HepG2 (cell line): ENCODE results near the gene ZFPM1. TPM values are rescaled to one million over a fixed set of nuclear protein-coding genes. Genes with fewer than 3 reads are reported as not detected.
A peak's percentile ranks its signal among the peaks of the same experiment; 100 is the strongest.

Experiments used
- ATF3 ChIP-seq: sonication (generic); formaldehyde crosslinking; IDR thresholded peaks from 2 replicates; pipeline ENCODE4 v1.4.0; 2020; ENCODE audit warnings: missing genetic modification reagents
- BRCA1 ChIP-seq: sonication (generic); formaldehyde crosslinking; IDR thresholded peaks from 2 replicates; pipeline ENCODE4 v1.4.0; 2020; ENCODE audit warnings: missing genetic modification reagents
- CHD2 ChIP-seq: IDR thresholded peaks from 2 replicates; pipeline ENCODE4 v1.6.1; 2011; ENCODE audit warnings: low read depth, low read length, improper control_type of control experiment
- CHD4 ChIP-seq: fragments of 200-600 bp; sonication (generic); IDR thresholded peaks from 2 replicates; pipeline ENCODE4 v1.7.0; 2017; ENCODE audit warnings: mild to moderate bottlenecking, low read length, borderline replicate concordance
- SMARCC2 ChIP-seq: fragments of 450-650 bp; IDR thresholded peaks from 2 replicates; pipeline ENCODE4 v1.6.1; 2017; ENCODE audit warnings: antibody characterized with exemption, mild to moderate bottlenecking
- ZNF225 ChIP-seq: sonication (generic); formaldehyde crosslinking; IDR thresholded peaks from 2 replicates; pipeline ENCODE4 v1.4.0; 2020; ENCODE audit warnings: mild to moderate bottlenecking, missing genetic modification reagents
- ZNF563 ChIP-seq: sonication (generic); formaldehyde crosslinking; IDR thresholded peaks from 2 replicates; pipeline ENCODE4 v1.8.0; 2022; ENCODE audit warnings: mild to moderate bottlenecking, moderate library complexity, missing genetic modification reagents
- ZNF691 ChIP-seq: sonication (generic); formaldehyde crosslinking; IDR thresholded peaks from 2 replicates; pipeline ENCODE4 v1.4.0; 2020; ENCODE audit warnings: missing genetic modification reagents, low read depth, mild to moderate bottlenecking, borderline replicate concordance
- ZNF781 ChIP-seq: sonication (generic); formaldehyde crosslinking; IDR thresholded peaks from 2 replicates; pipeline ENCODE4 v1.5.1; 2020; ENCODE audit warnings: borderline replicate concordance, mild to moderate bottlenecking, missing genetic modification reagents; ENCODE audit errors: not compliant biosample characterization
- ZNF816 ChIP-seq: sonication (generic); formaldehyde crosslinking; IDR thresholded peaks from 2 replicates; pipeline ENCODE4 v1.8.0; 2022; ENCODE audit warnings: missing genetic modification reagents, mild to moderate bottlenecking, borderline replicate concordance
- ZSCAN22 ChIP-seq: sonication (generic); formaldehyde crosslinking; IDR thresholded peaks from 2 replicates; pipeline ENCODE4 v1.4.0; 2020; ENCODE audit warnings: mild to moderate bottlenecking, missing genetic modification reagents
- polyA plus RNA-seq, 8 experiments: library from polyadenylated mRNA; depleted of rRNA in 3 of 8; stranded (reverse) in 7 of 8; unstranded in 1 of 8; fragments of >200 nt; fragmentation: Illumina TruSeq in 4 of 8; extraction: Trizol in 4 of 8; gene quantifications; 2 replicates each; pipeline versions ENCODE4 v1.2.1 to v1.2.3, GENCODE V29; 2011 to 2016; ENCODE audit warnings: low read depth in 4 of 8, missing spikeins in 1 of 8, mixed read lengths in 1 of 8; ENCODE audit not compliant: insufficient read depth in 1 of 8
- total RNA-seq, 5 experiments: library from RNA; depleted of rRNA; stranded (reverse); fragments of >200 nt; fragmentation: Illumina TruSeq; extraction: Trizol; gene quantifications; 2 replicates each; pipeline ENCODE4 v1.2.3, GENCODE V29; 2016; ENCODE audit warnings: low read depth in 1 of 5
- TF ChIP-seq, protein P1 (sequence below): sonication (generic); formaldehyde crosslinking; IDR thresholded peaks from 2 replicates; pipeline ENCODE4 v1.4.0; 2020; ENCODE audit warnings: missing genetic modification reagents
- TF ChIP-seq, protein P2 (sequence below): sonication (generic); formaldehyde crosslinking; IDR thresholded peaks from 2 replicates; pipeline ENCODE4 v1.5.0; 2020; ENCODE audit warnings: missing genetic modification reagents
- TF ChIP-seq, protein P3 (sequence below): sonication (generic); formaldehyde crosslinking; conservative IDR thresholded peaks from 2 replicates; pipeline ENCODE4 v1.4.0; 2020; ENCODE audit warnings: missing genetic modification reagents
- TF ChIP-seq, protein P4 (sequence below): sonication (generic); formaldehyde crosslinking; IDR thresholded peaks from 2 replicates; pipeline ENCODE4 v1.4.0; 2020; ENCODE audit warnings: mild to moderate bottlenecking, missing genetic modification reagents
- TF ChIP-seq, protein P5 (sequence below): sonication (generic); formaldehyde crosslinking; IDR thresholded peaks from 2 replicates; pipeline ENCODE4 v1.5.1; 2020; ENCODE audit warnings: mild to moderate bottlenecking, missing genetic modification reagents, moderate library complexity
- TF ChIP-seq, protein P6 (sequence below): fragments of 450-650 bp; IDR thresholded peaks from 2 replicates; pipeline ENCODE4 v1.6.1; 2017

The ZFPM1 gene
- total and polyA plus RNA-seq, 2 of the 13 experiments (the other 11 are each of a cell fraction or from before 2014, with no cell fraction given): 1.3 to 3.8 TPM

DNA sequence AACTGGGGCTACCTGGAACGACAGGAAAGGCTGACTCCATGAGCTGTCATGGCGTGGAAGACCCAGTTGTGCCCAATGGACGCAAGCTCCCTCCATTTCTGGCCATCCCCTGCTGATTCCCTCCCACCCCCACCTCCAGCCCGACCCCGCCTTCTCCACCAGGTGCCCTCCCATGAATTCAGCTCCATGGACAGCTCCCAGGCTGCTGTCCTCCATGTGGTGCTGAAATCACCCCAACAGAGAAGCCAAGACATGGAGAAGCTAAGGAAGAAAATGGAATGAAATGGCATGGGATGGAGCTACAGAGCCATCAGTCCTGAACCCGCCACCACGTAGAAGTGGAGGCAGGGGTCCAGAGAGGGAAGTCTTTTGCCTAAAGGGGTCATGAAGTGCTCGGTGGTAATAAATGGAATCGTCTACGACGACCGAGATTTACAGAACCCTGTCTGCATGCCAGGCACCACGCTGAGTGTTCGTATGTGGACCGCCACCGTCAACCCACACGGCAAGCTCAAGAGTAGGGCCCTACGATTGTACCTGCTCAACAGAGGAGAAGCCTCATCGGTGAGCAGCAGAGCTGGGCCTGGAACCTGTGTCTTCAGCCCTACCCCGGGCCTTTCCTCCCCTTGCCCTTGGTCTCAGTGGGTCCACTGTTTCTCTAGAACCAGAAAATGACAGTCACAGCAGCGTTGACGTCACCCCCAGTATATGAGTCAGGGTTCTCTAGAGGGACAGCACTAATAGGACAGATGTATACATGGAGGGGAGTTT lies 107.8 kb downstream of the ZFPM1 start (continued):
- peak; percentile 98 for TF ChIP-seq ZNF691
- TF ChIP-seq, protein P1, sequence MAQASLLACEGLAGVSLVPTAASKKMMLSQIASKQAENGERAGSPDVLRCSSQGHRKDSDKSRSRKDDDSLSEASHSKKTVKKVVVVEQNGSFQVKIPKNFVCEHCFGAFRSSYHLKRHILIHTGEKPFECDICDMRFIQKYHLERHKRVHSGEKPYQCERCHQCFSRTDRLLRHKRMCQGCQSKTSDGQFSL: peak; percentile 94
- peak; percentile 97 for TF ChIP-seq ATF3
- peak; percentile 92 for TF ChIP-seq ZSCAN22 (CRISPR knock-in tag)
- TF ChIP-seq CHD2: no peak
- TF ChIP-seq BRCA1 (CRISPR knock-in tag): peak; percentile 100
- no peak for TF ChIP-seq SMARCC2
- TF ChIP-seq ZNF781 (CRISPR knock-in tag): peak; percentile 99
- TF ChIP-seq, protein P2, sequence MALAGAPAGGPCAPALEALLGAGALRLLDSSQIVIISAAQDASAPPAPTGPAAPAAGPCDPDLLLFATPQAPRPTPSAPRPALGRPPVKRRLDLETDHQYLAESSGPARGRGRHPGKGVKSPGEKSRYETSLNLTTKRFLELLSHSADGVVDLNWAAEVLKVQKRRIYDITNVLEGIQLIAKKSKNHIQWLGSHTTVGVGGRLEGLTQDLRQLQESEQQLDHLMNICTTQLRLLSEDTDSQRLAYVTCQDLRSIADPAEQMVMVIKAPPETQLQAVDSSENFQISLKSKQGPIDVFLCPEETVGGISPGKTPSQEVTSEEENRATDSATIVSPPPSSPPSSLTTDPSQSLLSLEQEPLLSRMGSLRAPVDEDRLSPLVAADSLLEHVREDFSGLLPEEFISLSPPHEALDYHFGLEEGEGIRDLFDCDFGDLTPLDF (CRISPR knock-in tag): peak; percentile 75; the same call in 1 of the 2 replicates
- no peak for TF ChIP-seq CHD4
- TF ChIP-seq, protein P3, sequence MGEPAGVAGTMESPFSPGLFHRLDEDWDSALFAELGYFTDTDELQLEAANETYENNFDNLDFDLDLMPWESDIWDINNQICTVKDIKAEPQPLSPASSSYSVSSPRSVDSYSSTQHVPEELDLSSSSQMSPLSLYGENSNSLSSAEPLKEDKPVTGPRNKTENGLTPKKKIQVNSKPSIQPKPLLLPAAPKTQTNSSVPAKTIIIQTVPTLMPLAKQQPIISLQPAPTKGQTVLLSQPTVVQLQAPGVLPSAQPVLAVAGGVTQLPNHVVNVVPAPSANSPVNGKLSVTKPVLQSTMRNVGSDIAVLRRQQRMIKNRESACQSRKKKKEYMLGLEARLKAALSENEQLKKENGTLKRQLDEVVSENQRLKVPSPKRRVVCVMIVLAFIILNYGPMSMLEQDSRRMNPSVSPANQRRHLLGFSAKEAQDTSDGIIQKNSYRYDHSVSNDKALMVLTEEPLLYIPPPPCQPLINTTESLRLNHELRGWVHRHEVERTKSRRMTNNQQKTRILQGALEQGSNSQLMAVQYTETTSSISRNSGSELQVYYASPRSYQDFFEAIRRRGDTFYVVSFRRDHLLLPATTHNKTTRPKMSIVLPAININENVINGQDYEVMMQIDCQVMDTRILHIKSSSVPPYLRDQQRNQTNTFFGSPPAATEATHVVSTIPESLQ: peak; percentile 100
- TF ChIP-seq ZNF225: peak; percentile 97; the same call in 1 of the 2 replicates
- TF ChIP-seq, protein P4, sequence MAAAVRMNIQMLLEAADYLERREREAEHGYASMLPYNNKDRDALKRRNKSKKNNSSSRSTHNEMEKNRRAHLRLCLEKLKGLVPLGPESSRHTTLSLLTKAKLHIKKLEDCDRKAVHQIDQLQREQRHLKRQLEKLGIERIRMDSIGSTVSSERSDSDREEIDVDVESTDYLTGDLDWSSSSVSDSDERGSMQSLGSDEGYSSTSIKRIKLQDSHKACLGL (CRISPR knock-in tag): peak; percentile 99
- peak; percentile 100 for TF ChIP-seq ZNF816
- TF ChIP-seq, protein P5, sequence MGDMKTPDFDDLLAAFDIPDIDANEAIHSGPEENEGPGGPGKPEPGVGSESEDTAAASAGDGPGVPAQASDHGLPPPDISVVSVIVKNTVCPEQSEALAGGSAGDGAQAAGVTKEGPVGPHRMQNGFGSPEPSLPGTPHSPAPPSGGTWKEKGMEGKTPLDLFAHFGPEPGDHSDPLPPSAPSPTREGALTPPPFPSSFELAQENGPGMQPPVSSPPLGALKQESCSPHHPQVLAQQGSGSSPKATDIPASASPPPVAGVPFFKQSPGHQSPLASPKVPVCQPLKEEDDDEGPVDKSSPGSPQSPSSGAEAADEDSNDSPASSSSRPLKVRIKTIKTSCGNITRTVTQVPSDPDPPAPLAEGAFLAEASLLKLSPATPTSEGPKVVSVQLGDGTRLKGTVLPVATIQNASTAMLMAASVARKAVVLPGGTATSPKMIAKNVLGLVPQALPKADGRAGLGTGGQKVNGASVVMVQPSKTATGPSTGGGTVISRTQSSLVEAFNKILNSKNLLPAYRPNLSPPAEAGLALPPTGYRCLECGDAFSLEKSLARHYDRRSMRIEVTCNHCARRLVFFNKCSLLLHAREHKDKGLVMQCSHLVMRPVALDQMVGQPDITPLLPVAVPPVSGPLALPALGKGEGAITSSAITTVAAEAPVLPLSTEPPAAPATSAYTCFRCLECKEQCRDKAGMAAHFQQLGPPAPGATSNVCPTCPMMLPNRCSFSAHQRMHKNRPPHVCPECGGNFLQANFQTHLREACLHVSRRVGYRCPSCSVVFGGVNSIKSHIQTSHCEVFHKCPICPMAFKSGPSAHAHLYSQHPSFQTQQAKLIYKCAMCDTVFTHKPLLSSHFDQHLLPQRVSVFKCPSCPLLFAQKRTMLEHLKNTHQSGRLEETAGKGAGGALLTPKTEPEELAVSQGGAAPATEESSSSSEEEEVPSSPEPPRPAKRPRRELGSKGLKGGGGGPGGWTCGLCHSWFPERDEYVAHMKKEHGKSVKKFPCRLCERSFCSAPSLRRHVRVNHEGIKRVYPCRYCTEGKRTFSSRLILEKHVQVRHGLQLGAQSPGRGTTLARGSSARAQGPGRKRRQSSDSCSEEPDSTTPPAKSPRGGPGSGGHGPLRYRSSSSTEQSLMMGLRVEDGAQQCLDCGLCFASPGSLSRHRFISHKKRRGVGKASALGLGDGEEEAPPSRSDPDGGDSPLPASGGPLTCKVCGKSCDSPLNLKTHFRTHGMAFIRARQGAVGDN (CRISPR knock-in tag): peak; percentile 43
- peak; percentile 99 for TF ChIP-seq ZNF563 (CRISPR knock-in tag)
- TF ChIP-seq, protein P6, sequence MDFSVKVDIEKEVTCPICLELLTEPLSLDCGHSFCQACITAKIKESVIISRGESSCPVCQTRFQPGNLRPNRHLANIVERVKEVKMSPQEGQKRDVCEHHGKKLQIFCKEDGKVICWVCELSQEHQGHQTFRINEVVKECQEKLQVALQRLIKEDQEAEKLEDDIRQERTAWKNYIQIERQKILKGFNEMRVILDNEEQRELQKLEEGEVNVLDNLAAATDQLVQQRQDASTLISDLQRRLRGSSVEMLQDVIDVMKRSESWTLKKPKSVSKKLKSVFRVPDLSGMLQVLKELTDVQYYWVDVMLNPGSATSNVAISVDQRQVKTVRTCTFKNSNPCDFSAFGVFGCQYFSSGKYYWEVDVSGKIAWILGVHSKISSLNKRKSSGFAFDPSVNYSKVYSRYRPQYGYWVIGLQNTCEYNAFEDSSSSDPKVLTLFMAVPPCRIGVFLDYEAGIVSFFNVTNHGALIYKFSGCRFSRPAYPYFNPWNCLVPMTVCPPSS: no peak
